HG03521 (cell line): Measurements from ENCODE around the gene RAB3B.
"Not testable (repeated sequence)": the region's sequence is repeated elsewhere in the genome, so short reads cannot be mapped to it uniquely, and the experiment has no call there.

ENCODE experiments used
- ATAC-seq: cut with Tn5 transposase; IDR thresholded peaks from one replicate; pipeline ENCODE4 v1.9.1; 2021; ENCODE audit warnings: mild to moderate bottlenecking, moderate library complexity; ENCODE audit not compliant: unreplicated experiment

RAB3B gene

DNA sequence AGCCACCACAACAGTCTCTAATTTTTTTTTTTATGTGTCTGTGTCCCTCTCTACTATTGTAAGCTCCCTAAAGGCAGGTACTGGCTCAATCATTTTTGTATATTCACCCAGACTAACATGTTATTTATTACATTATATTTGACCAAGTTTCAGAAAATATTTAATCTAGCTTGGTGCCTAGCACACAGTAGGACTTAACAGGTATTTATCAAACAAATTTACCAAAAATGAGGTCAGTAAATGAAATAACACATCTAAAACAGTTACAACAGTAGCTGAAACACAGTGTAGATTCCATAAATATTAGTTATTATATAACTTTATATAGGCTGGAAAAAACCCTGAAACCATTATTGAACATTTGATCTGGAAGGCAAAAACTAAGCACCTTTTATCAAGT is 114.7 kb downstream of the RAB3B start:
- no peak for ATAC-seq

DNA sequence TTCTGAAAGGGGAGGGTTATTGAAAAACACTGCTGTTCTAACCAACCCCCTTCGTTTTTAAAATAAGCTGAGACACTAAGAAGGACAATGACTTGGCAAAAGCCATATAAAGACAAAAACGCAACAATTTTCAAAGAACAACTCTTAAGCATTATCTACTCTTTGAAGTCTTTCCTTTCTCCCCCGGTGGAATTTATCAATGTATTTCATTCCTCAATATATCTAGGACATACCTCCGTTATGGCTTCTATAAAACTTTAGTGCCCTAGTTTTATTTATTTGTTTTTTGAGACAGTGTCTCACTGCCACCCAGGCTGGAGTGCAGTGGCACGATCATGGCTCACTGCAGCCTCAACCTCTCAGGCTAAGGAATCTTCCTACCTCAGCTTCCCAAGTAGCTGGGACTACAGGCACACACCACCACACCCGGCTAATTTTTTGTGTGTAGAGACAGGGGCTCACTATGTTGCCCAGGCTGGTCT is 115.2 kb downstream of the RAB3B start:
- ATAC-seq: no peak

DNA sequence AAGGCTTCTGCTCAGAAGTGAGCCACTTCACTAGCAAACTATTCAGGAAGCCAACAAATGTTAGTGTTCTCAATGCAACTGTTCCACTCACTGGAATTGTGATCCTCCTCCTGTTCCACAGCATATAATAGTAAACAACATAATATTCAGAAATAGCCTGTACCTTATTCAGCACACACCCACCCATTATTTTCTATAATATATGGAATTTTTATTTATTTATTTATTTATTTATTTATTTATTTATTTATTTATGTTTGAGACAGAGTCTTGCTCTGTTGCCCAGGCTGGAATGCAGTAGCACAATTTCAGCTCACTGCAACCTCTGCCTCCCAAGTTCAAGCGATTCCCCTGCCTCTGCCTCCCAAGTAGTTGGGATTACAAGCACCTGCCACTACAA is 117.2 kb downstream of the RAB3B start:
- ATAC-seq: not testable (repeated sequence)

DNA sequence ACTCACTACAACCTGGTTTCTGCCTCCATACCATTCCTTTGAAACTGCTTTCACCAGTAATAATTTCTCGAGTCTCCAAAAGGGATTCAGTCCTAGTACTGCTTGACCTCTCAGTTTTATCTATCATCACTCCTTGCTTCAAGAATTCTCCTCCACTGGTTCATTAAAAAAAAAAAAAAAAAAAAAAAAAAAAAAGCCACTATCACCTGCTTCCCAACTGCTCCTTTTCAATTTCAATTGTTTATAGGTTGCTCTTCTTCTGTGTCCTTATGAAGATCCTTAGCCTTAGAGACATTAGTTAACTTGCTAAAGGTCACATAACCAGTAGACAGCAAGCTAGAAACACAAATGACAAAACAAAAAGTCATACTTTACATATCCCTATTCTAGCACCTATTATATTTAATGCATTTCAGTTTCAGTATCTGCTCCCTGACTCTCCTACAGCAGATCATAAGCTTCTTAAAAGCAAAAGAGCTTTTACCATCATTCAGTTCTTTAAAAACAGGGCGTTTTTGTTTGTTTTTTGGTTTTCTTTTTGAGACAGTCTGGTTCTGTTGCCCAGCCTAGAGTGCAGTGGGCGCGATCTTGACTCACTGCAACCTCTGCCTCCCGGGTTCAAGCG is 119.0 kb downstream of the RAB3B start:
- no peak for ATAC-seq

DNA sequence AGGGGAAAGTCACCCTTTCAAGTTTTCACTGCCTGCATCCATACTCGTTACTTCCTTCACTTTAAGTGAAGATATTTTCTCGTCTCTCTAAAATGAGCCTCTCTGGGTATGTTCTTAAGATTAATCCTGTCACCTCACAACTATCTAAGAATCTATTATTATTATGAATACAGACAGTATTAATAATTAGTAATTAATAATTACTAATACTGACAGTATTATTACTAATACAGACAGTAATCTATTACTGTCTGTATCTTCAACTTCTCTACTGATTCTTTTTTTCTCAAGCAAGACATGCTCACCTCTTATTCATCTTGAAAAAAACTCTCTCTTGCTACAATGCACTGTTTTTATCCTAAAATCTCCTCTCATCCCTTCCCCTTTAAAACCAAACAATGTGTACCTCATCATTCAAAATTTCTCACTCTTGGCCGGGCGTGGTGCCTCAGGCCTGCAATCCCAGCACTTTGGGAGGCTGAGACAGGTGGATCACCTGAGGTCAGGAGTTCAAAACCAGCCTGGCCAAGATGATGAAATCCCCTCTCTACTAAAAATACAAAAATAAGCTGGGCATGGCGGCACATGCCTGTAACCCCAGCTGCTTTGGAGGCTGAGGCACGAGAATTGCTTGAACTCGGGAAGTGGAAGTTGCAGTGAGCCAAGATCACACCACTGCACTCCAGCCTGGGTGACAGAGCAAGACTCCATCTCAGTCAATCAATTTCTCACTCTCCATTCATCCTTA is 119.7 kb downstream of the RAB3B start:
- no peak for ATAC-seq

DNA sequence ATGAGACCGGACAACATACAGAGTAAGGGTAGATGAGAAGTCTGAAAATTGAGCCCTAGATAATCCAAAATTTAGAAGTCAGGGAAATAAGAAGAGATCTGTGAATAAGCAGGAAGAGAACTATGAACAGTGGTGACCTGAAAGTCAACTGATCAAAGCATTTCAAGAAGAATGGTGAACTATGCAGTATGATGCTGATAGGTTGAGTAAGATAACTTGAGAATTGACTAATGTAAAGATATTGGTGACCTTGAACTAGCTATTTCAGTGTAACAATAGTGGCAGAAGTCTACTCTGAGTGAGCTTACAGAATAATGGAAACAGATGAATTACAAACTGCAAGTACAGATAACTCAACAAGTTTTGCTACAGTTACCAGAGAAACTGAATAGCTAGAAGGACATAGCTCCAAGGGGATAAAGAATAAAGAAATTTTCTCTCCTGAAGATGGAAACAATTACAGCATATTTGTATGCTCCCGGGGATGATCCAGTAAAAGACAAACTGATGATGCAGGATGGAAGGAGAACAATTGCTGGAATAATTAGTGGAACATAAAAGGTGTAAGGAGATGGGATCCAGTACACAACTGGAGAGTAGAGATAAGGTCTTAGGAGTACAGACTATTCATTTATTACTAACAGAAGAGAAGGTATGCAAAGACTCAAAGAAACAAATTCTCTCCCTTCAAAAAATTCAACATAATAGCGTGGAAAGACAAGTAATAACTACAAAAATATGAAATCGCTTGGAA is 122.8 kb downstream of the RAB3B start:
- ATAC-seq: no peak

DNA sequence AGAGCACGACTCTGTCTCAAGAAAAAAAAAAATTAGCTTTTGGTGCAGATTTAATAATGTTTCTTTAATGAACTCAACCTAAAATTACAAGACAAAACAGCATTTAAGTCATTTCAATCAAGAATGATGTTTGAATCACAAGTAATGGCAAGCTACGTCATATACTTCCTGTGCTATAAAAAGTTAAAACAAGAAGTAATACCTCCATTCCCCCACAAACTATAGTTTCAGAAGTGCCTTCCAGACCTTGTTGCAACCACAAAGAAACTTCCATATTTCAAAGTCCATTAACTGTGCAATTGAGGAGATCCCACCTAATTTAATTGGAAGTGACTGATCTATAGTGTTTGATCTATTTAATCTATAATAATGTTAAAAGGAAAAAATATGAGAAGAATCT is 127.1 kb downstream of the RAB3B start:
- ATAC-seq: peak; percentile 67

DNA sequence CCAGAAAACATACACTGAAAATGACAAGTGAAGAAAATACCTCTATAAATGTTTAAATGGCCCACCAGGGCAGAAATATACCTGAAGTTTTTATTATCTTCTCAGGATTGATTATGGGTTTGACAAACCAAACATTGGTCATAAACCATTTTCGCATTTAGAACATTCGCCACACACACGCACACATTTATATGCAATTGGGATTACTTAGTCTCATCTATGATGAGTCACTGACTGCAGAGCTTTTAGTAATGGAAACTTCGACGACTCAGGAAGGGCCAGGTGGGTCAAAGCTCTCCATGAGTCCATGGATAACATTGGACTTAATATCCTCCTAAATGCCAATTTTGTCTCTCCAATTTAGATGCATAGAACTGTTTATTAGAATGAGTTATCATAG is 128.8 kb downstream of the RAB3B start:
- ATAC-seq: no peak

DNA sequence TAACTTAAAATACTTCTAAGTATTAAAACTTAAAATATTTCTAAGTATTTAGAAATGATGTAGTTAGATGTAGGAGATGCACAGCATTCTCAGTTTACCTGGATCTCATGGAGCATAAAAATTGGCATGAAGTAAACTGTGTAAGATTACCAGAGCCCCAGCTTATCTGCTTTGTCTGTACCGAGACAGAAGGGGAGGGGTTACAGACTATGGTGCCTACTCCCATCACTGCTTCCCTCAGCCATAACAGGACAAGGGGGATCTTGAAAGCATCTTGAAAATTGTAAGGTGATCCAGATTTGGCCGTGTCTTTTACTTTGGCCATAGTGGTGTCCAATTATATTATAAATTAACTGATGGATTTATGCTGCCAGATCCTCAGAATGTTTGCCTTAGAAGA is 130.8 kb downstream of the RAB3B start:
- no peak for ATAC-seq

DNA sequence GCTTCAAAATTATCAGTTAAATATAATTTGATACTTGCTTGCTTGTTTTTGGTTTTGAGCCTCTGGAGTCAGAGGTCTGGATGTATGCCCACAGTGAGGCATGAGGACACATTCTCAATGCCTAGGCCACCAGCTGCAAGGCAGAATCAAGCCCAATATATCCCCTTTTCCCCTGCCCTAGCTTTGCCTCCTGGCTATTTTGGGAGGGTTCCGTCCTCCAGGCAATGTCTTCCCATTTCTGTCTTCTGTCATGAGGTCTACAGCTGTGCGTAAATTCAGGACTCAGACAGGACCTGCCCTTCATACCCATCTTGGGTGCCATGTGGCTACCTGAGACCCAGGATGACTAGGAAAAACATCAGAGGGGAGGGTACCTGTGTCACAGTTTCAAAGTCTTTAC is 131.2 kb downstream of the RAB3B start:
- no peak for ATAC-seq

DNA sequence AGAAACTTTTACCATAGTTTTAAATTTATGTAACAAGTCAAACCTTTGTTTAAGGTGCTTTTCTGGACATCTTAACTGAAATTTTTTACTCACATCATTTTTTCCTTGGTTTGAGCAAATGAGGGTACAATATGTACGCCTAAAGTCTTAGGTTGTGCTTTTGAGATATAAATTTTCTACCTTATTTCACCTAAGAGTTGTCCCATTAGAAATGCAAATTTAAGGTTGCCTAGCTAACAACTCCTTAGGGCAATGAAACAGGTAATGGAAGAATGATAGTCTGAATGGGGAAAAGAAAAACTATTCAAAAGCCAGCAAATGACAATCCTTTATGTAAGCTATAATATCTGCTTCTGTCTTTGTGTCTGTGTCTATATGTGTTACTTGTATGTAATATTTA is 131.6 kb downstream of the RAB3B start:
- no peak for ATAC-seq
